Prostate gland (tissue), 2 donors: ENCODE results near the gene TSEN2. TPM values are rescaled to one million over a fixed set of nuclear protein-coding genes. Genes with fewer than 3 reads are reported as not detected.

Experiments
- DNase-seq: peaks from one replicate; pipeline ENCODE4 v3.0.0-alpha.2; 2019; ENCODE audit warnings: low spot score
- H3K27ac ChIP-seq, 2 donors: fragments of 200-600 bp; sonication (generic); 2 replicates each; pipeline ENCODE4 v1.5.1; 2017 to 2019
- H3K27me3 ChIP-seq: fragments of 200-600 bp; sonication (generic); replicated peaks from 2 replicates; pipeline ENCODE4 v1.5.1; 2019; ENCODE audit not compliant: insufficient read depth
- H3K36me3 ChIP-seq, 2 donors: fragments of 200-600 bp; sonication (generic); 1 replicate in 1 of 2; 2 replicates in 1 of 2; pipeline versions ENCODE4 v1.5.1 to v1.8.1; 2017 to 2019
- H3K4me1 ChIP-seq: fragments of 200-600 bp; sonication (generic); replicated peaks from 2 replicates; pipeline ENCODE4 v1.5.1; 2019
- H3K4me3 ChIP-seq, 2 donors: fragments of 200-600 bp; sonication (generic); 2 replicates each; pipeline ENCODE4 v1.5.1; 2017 to 2019
- H3K9me3 ChIP-seq: fragments of 200-600 bp; sonication (generic); 2 replicates; pipeline ENCODE4 v1.5.1; 2017
- POLR2A ChIP-seq: fragments of 450-650 bp; IDR thresholded peaks from one replicate; pipeline ENCODE4 v1.6.1; 2016; ENCODE audit warnings: antibody characterized with exemption, mild to moderate bottlenecking
- POLR2AphosphoS5 ChIP-seq: sonication (generic); formaldehyde crosslinking; IDR thresholded peaks from one replicate; pipeline ENCODE4 v1.6.1; 2017; ENCODE audit warnings: antibody characterized with exemption
- WGBS: methylation state at CpG from one replicate; pipeline ENCODE4 v1.1.5; 2018; 5-methylcytosine and 5-hydroxymethylcytosine counted together
- intact Hi-C: fragments of 100-400 bp; cut with DNase I; formaldehyde crosslinking; loops from one replicate; pipeline ENCODE4 v1.14.2; 2022
- total RNA-seq, 2 donors: library from RNA; depleted of rRNA; stranded (reverse); fragments of >200 nt; gene quantifications; one replicate each; pipeline ENCODE4 v1.1.0, GENCODE V29; 2016
- TF ChIP-seq, protein P1 (sequence below), 4 experiments: fragments of 200-600 bp in 2 of 4; fragments of 450-650 bp in 2 of 4; sonication (generic) in 2 of 4; IDR thresholded peaks; 1 replicate in 3 of 4; 2 replicates in 1 of 4; pipeline ENCODE4 v1.5.1; 2016 to 2019; ENCODE audit warnings: antibody characterized with exemption in 4 of 4, mild to moderate bottlenecking in 2 of 4, moderate library complexity in 2 of 4

TSEN2 gene
- total RNA-seq, 2 donors from 2014 or later: 13.8 to 14.9 TPM

DNA sequence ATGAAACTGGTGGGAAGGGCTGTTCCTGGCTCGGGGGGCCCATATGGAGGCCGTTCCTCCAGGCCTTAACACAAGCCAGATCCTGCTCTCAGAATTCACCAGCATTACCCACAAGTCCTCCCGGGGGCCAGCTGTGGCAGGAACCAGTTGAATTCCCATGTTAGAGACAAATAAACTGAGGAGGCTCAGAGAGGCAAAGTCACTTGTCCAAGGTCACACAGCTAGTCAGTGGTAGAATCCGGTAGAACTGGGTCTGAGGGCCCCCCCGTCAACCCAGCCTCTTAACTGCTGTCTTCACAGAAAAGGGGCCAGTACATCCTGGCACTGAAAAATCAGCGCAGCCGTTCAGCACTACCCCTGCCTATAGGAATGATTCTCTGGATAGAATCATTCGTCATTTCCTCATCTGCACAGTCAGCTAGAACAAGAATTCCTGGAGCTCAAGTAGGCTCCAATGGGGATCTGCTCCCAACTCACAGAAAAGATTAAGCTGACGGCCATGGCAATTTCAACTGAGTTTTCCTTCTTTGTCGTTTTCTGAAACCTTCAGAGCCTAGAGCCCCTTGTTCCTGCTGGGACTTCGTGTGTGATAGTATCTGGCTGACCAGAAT lies 12.2 kb upstream of the TSEN2 start:
- Histone ChIP-seq H3K27me3 (no peaks in the 10 kb centered on the region), H3K4me1 (no peaks in the 10 kb centered on the region), H3K27ac (no peak overlapping the region), H3K4me3 (no peak overlapping the region), H3K9me3 (no peaks in the 10 kb centered on the region), H3K36me3 (no peaks in the 10 kb centered on the region)
- DNase-seq: no peak
- intact Hi-C loops: no loop called here
- WGBS: 84% methylated on average over 11 of the region's 11 CpGs
- no peak for TF ChIP-seq POLR2AphosphoS5
- TF ChIP-seq, protein P1, sequence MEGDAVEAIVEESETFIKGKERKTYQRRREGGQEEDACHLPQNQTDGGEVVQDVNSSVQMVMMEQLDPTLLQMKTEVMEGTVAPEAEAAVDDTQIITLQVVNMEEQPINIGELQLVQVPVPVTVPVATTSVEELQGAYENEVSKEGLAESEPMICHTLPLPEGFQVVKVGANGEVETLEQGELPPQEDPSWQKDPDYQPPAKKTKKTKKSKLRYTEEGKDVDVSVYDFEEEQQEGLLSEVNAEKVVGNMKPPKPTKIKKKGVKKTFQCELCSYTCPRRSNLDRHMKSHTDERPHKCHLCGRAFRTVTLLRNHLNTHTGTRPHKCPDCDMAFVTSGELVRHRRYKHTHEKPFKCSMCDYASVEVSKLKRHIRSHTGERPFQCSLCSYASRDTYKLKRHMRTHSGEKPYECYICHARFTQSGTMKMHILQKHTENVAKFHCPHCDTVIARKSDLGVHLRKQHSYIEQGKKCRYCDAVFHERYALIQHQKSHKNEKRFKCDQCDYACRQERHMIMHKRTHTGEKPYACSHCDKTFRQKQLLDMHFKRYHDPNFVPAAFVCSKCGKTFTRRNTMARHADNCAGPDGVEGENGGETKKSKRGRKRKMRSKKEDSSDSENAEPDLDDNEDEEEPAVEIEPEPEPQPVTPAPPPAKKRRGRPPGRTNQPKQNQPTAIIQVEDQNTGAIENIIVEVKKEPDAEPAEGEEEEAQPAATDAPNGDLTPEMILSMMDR (IDR thresholded peaks at IDR 0.05): no peak
- no peak for TF ChIP-seq POLR2A

DNA sequence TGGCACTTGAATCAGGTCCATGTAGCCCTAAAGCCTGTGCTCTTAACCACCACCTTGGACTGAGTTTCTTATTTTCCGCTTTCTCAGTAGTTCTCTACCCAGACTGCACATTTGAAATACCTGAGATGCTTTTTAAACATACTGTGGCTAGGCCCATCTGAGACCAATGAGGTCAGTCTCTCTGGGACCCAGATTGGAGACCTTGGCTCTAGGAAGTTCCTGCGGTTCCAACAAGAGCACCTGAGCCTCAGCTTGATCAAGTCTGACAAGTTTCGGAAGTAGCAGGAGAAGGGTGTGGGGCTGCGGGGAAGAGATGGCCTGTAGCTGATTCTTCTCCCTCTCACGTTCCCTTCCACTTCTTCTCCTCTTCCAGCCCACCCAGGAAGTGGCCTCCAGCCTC lies 11.5 kb upstream of the TSEN2 start:
- Histone ChIP-seq H3K36me3 (no peaks in the 10 kb centered on the region), H3K27ac (no peak overlapping the region), H3K4me3 (no peak overlapping the region), H3K4me1 (no peaks in the 10 kb centered on the region), H3K27me3 (no peaks in the 10 kb centered on the region), H3K9me3 (no peaks in the 10 kb centered on the region)
- WGBS: 79% methylated on average over 5 of the region's 5 CpGs
- no peak for TF ChIP-seq POLR2AphosphoS5
- TF ChIP-seq POLR2A: no peak
- TF ChIP-seq, protein P1 (IDR thresholded peaks at IDR 0.05): no peak
- DNase-seq: no peak
- intact Hi-C loops: no loop called here

DNA sequence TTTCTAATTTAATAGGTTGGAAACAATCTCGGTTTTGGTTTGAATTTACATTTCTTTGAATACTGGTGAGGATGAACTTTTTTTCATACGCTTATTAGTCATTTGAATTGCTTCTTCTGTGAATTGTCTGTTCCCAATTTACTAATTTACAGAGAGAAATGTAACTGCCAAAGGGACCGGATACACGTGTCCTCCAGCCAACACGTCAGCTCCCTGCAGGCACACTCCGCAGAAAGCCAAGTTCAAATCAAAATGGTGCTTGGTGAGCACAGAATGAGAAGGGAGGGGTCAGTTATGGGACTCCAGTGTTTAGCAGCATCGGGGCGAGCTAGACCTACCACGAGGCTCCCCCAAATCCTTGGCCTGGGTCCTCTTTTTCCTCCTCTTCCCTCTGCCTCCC lies 10.8 kb upstream of the TSEN2 start:
- H3K36me3 ChIP-seq: no peaks in the 10 kb centered on the region
- no peaks in the 10 kb centered on the region for H3K4me1 ChIP-seq
- H3K4me3 ChIP-seq: no peak overlapping the region
- H3K9me3 ChIP-seq: no peaks in the 10 kb centered on the region
- TF ChIP-seq, protein P1 (IDR thresholded peaks at IDR 0.05): no peak
- TF ChIP-seq POLR2A (no peak), POLR2AphosphoS5 (no peak)
- 84% methylated on average over 9 of the region's 9 CpGs for WGBS
- H3K27me3 ChIP-seq: no peaks in the 10 kb centered on the region
- intact Hi-C loops: no loop called here
- H3K27ac ChIP-seq: no peak overlapping the region
- DNase-seq: no peak

DNA sequence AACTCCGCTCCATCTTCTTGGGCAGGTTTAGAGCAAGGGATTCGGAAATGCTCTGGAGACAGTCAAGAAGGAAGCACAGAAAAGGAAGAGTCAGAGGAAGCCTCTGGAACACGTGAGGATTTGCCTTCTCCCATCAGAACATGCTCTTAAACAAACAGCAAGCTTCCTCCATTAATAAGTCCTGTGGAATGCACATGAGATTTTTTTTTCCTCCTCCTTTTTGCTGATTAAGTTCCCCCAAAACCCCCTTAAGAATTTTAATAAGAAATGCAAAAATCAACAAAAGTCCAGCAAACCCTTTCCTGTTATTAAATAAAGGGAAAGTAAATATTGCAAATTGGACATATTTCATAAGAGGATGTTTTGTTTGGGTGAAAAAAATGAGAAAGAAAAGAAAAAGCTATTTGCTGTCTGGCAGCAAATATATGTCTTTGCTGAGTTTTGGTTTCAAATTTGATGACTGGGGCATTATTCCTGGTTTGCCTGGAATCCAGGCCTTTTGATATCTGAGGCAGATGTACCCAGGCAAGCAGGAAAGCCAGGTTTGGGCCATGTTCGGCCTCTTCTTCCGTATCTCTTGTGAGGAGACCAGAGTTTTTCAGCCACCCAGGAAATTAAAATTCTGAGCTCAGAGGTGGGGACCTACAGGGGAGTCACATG lies 7.9 kb upstream of the TSEN2 start:
- 58% methylated on average over 5 of the region's 5 CpGs for WGBS
- H3K9me3 ChIP-seq: no peaks in the 10 kb centered on the region
- no peak for DNase-seq
- H3K4me3 ChIP-seq: no peak overlapping the region
- no peaks in the 10 kb centered on the region for H3K4me1 ChIP-seq
- TF ChIP-seq POLR2AphosphoS5 (no peak), POLR2A (no peak)
- TF ChIP-seq, protein P1 (IDR thresholded peaks at IDR 0.05): no peak
- H3K27ac ChIP-seq: no peak overlapping the region
- no peaks in the 10 kb centered on the region for H3K27me3 ChIP-seq
- intact Hi-C loops: no loop called here
- no peaks in the 10 kb centered on the region for H3K36me3 ChIP-seq

DNA sequence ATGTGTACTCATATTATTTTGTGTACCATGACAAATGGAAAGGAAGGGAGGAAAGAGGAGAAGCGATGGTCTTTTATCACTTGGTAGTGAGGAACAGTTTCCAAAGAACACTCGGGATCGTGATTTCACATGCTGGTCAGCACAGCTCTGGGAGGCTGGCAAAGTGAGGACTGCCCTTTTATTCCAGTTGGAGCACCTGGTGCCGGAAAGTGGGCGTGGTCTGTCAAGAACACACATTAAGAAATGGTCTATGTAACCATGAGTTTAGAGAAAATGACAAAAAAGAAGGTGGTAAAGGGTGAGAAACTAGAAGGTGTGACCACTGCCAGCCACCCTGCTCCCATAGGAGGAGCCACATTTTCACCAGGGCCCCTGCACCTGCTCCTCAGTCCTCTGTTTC lies 7.0 kb upstream of the TSEN2 start:
- 95% methylated on average over 5 of the region's 5 CpGs for WGBS
- H3K36me3 ChIP-seq: no peaks in the 10 kb centered on the region
- H3K9me3 ChIP-seq: no peaks in the 10 kb centered on the region
- TF ChIP-seq, protein P1 (IDR thresholded peaks at IDR 0.05): no peak
- TF ChIP-seq POLR2A (no peak), POLR2AphosphoS5 (no peak)
- H3K27me3 ChIP-seq: no peaks in the 10 kb centered on the region
- DNase-seq: no peak
- intact Hi-C loops: no loop called here
- H3K4me3 ChIP-seq: no peak overlapping the region
- no peak overlapping the region for H3K27ac ChIP-seq
- no peaks in the 10 kb centered on the region for H3K4me1 ChIP-seq
